Measurements from ENCODE around the gene NTN1.
A peak's percentile ranks its signal among the peaks of the same experiment; 100 is the strongest.
"Not testable (repeated sequence)": the region's sequence is repeated elsewhere in the genome, so short reads cannot be mapped to it uniquely, and the experiment has no call there.

The NTN1 gene

GRCh38 chr17:9244066-9245052 lies 223.0 kb downstream of the NTN1 start:
- peak; percentile 68 for DNase-seq (ENCODE audit: low read depth, low spot score)

- DNase-seq (ENCODE audit: low read depth, low spot score) = no peak
Measured at GRCh38 chr17:9247401-9247938, 226.2 kb downstream of the NTN1 start.

- no peak for DNase-seq (ENCODE audit: low read depth, low spot score)
Measured at GRCh38 chr17:9249245-9249953, 228.1 kb downstream of the NTN1 start.

GRCh38 chr17:9251273-9251672 lies 230.0 kb downstream of the NTN1 start:
- no peak for DNase-seq (ENCODE audit: low read depth, low spot score)

- DNase-seq (ENCODE audit: low read depth, low spot score) = no peak
Measured at GRCh38 chr17:9253308-9253707, 232.0 kb downstream of the NTN1 start.

- no peak for DNase-seq (ENCODE audit: low read depth, low spot score)
Measured at GRCh38 chr17:9254841-9255240, 233.5 kb downstream of the NTN1 start.

- DNase-seq (ENCODE audit: low read depth, low spot score) = no peak
Measured at GRCh38 chr17:9255833-9256232, 234.5 kb downstream of the NTN1 start.

- DNase-seq (ENCODE audit: low read depth, low spot score) = no peak
Measured at GRCh38 chr17:9256361-9256750, 235.0 kb downstream of the NTN1 start.

GRCh38 chr17:9256751-9257629 lies 235.7 kb downstream of the NTN1 start:
- no peak for DNase-seq (ENCODE audit: low read depth, low spot score)

GRCh38 chr17:9257630-9257965 lies 236.3 kb downstream of the NTN1 start:
- not testable (repeated sequence) for DNase-seq (ENCODE audit: low read depth, low spot score)

- DNase-seq (ENCODE audit: low read depth, low spot score) = no peak
Measured at GRCh38 chr17:9258115-9259015, 237.1 kb downstream of the NTN1 start.

GRCh38 chr17:9259419-9259818 lies 238.1 kb downstream of the NTN1 start:
- no peak for DNase-seq (ENCODE audit: low read depth, low spot score)

- DNase-seq (ENCODE audit: low read depth, low spot score) = no peak
Measured at GRCh38 chr17:9261081-9262012, 240.0 kb downstream of the NTN1 start.

- DNase-seq (ENCODE audit: low read depth, low spot score) = no peak
Measured at GRCh38 chr17:9266031-9266680, 244.8 kb downstream of the NTN1 start.

GRCh38 chr17:9266697-9267117 lies 245.4 kb downstream of the NTN1 start:
- DNase-seq (ENCODE audit: low read depth, low spot score) = no peak

- no peak for DNase-seq (ENCODE audit: low read depth, low spot score)
Measured at GRCh38 chr17:9268546-9268945, 247.2 kb downstream of the NTN1 start.

- DNase-seq (ENCODE audit: low read depth, low spot score) = no peak
Measured at GRCh38 chr17:9269350-9270035, 248.2 kb downstream of the NTN1 start.

GRCh38 chr17:9270921-9271320 lies 249.6 kb downstream of the NTN1 start:
- DNase-seq (ENCODE audit: low read depth, low spot score) = no peak

All from brain pericyte (primary cell).